Measurements from ENCODE around the gene ST8SIA6. TPM values are rescaled to one million over a fixed set of nuclear protein-coding genes. Genes with fewer than 3 reads are reported as not detected.

The ST8SIA6 gene
- total and polyA plus RNA-seq, 2 of the 8 experiments (the other 6 are each of a cell fraction or from before 2014, with no cell fraction given): 0.70 to 1.1 TPM

DNA sequence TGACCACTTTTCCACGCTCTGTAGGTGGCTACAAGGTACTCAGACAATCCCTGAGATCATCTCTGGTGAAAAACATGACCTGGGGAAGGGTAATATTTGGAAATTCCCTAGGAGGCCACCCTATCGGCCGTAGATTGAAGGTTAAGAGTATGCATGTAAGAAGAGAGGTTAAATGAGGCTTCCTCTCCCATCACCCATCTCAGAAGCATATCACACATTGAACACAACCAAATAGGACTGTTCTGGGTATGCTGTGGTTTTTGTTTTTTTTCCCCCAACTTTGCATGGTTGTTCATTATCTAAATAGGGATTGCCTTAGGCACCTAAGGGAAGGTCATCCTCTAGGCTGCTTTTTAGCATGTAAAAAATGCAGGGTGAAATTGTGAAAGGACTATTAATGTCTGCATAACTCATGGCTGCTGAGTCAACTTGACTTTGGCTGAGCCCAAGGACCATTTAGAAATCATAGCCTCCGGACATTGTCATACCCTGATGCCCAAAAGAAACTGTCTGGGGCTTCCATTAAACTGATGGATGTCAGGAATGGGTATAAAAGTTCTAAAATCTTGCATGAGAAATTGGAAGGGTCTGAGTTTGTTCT, 24.7 kb upstream of the ST8SIA6 start:
- no peak overlapping the region for H2BK15ac ChIP-seq (ENCODE audit: low read length)
- H3K9me3 ChIP-seq (ENCODE audit: insufficient read depth in 2 of 2, low read depth in 1 of 2, low read length in 1 of 2): peaks cover 0 to 5% of the 10 kb centered on the region in 2 experiments; a peak in 1 of 4 replicates
- no peak overlapping the region for H4K8ac ChIP-seq (ENCODE audit: extremely low read depth, insufficient read depth, low read length)
- no peak overlapping the region for H2BK20ac ChIP-seq (ENCODE audit: low read length)
- DNase-seq (ENCODE audit: low read depth in 1 of 2, low spot score in 2 of 2) (no peak), FAIRE-seq (no peak)
- no peak overlapping the region for H4K5ac ChIP-seq (ENCODE audit: insufficient read length, low read depth, low read length)
- H3K23ac ChIP-seq (ENCODE audit: insufficient read length): no peak overlapping the region
- ChIA-PET CTCF (ENCODE audit: partially characterized antibody) (no interaction called here), POLR2A (ENCODE audit: partially characterized antibody) (no interaction called here)
- H3K79me2 ChIP-seq (ENCODE audit: control insufficient read depth in 1 of 2, insufficient read depth in 2 of 2, low read length in 2 of 2): no peaks in the 10 kb centered on the region
- no peak overlapping the region for H2BK5ac ChIP-seq (ENCODE audit: low read depth, low read length)
- no peaks in the 10 kb centered on the region for H3K79me1 ChIP-seq (ENCODE audit: low read depth, low read length)
- H3K4me1 ChIP-seq (replicated peaks in 1 of 4; ENCODE audit: control insufficient read depth in 3 of 4, insufficient read depth in 4 of 4, low read length in 3 of 4): no peaks in the 10 kb centered on the region
- no peak overlapping the region for H3K4me2 ChIP-seq (ENCODE audit: insufficient read depth in 1 of 2, low read depth in 2 of 2, low read length in 2 of 2)
- H2BK120ac ChIP-seq (replicated peaks; ENCODE audit: low read depth, low read length): no peak overlapping the region
- TF ChIP-seq POLR2A (IDR thresholded peaks at IDR 0.05; ENCODE audit: control extremely low read depth in 1 of 2, low read depth in 2 of 2, low read length in 2 of 2) (no peak), USF2 (IDR thresholded peaks at IDR 0.05; ENCODE audit: low read length) (no peak)
- WGBS, 2 experiments (ENCODE audit: extremely low coverage in 1 of 2, insufficient coverage in 1 of 2, insufficient read length in 1 of 2, insufficient replicate concordance in 2 of 2, low coverage in 1 of 2, low lambda C conversion rate in 2 of 2, missing lambda C conversion rate in 1 of 2): 88% methylated on average over 4 of the region's 4 CpGs; no CpG with 5 or more reads in 1 of the 2 experiments
- H3K4me3 ChIP-seq (ENCODE audit: extremely low read depth in 1 of 4, insufficient read depth in 2 of 4, low read depth in 3 of 4, low read length in 4 of 4): no peak overlapping the region
- H3K9ac ChIP-seq (replicated peaks in 1 of 4; ENCODE audit: extremely low read depth in 1 of 4, low read depth in 3 of 4, low read length in 3 of 4): no peak overlapping the region
- H3K27ac ChIP-seq (ENCODE audit: low read depth, low read length): no peak overlapping the region
- no peak overlapping the region for H3K18ac ChIP-seq (ENCODE audit: extremely low read depth, low read length)
- no peak overlapping the region for H3K14ac ChIP-seq (ENCODE audit: insufficient read length)
- no peak overlapping the region for H3K4ac ChIP-seq (replicated peaks; ENCODE audit: insufficient read length, low read depth, low read length)
- H4K20me1 ChIP-seq (replicated peaks in 1 of 2; ENCODE audit: control insufficient read depth in 1 of 2, insufficient read depth in 2 of 2, low read length in 2 of 2): no peaks in the 10 kb centered on the region
- no peak overlapping the region for H2AK5ac ChIP-seq (ENCODE audit: low read depth, low read length)
- H2BK12ac ChIP-seq (ENCODE audit: low read depth, low read length): no peak overlapping the region
- no peak overlapping the region for H3K56ac ChIP-seq (replicated peaks; ENCODE audit: insufficient read length, low read depth, low read length)
- H4K91ac ChIP-seq (replicated peaks; ENCODE audit: insufficient read length, low read length): no peak overlapping the region
- no peaks in the 10 kb centered on the region for H3K23me2 ChIP-seq (ENCODE audit: low read depth, low read length)
- no peak overlapping the region for H2AFZ ChIP-seq (ENCODE audit: low read length)
- peaks cover 0 to 1% (median 0%) of the 10 kb centered on the region in 4 experiments; a peak in 1 of 7 replicates for H3K27me3 ChIP-seq (replicated peaks in 1 of 4; ENCODE audit: control insufficient read depth in 3 of 4, extremely low read depth in 1 of 4, insufficient read depth in 3 of 4, low read length in 3 of 4)
- H3K36me3 ChIP-seq (ENCODE audit: control insufficient read depth in 2 of 4, insufficient read depth in 4 of 4, low read length in 3 of 4): no peaks in the 10 kb centered on the region

All from H1 (cell line).